Suprapubic skin (tissue), 4 donors: ENCODE results near the gene RXFP4.

Experiments used
- CTCF ChIP-seq, 2 donors: fragments of 200-600 bp in 1 of 2; fragments of 450-650 bp in 1 of 2; sonication (generic) in 1 of 2; IDR thresholded peaks; one replicate each; pipeline ENCODE4 v1.5.1; 2016 to 2019; ENCODE audit warnings: antibody characterized with exemption in 2 of 2, mild to moderate bottlenecking in 1 of 2, moderate library complexity in 1 of 2
- POLR2A ChIP-seq, 2 donors: fragments of 450-650 bp; IDR thresholded peaks; one replicate each; pipeline ENCODE4 v1.6.1; 2017; ENCODE audit warnings: antibody characterized with exemption in 2 of 2, mild to moderate bottlenecking in 2 of 2, moderate library complexity in 2 of 2
- POLR2AphosphoS5 ChIP-seq, 3 donors: sonication (generic); formaldehyde crosslinking; IDR thresholded peaks; one replicate each; pipeline ENCODE4 v1.6.1; 2017; ENCODE audit warnings: antibody characterized with exemption in 3 of 3

DNA sequence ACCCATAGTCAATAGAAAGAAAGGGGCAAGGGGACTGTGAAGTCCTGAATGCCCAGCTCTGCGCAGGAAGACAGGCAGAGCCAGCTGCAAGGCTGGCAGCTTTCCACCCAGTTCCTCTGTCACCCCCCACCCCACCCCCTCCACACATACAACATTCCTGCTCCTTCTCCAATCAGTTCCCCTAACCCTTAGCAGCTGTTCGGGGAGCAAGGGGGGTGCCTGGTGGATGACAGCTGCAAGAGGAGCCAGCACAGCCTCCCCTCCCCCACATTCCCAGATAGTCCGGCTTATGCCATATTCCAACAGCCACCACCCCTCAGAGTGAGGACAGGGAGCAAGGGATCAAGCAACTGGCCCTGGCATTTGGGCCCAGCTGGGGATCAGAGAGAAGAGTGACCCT, 27.2 kb downstream of the RXFP4 start:
- TF ChIP-seq CTCF (IDR thresholded peaks at IDR 0.05) (no peak), POLR2A (IDR thresholded peaks at IDR 0.05) (no peak), POLR2AphosphoS5 (IDR thresholded peaks at IDR 0.05) (no peak)
